Measurements from ENCODE around the gene LHPP. TPM values are rescaled to one million over a fixed set of nuclear protein-coding genes. Genes with fewer than 3 reads are reported as not detected.

The LHPP gene
- total and polyA plus RNA-seq, 2 experiments from 2014 or later = 27.4 to 40.2 TPM

- ATAC-seq = peak; percentile 17
- Mint-ChIP-seq H3K4me1 (peaks cover 27% of the 10 kb centered on the region), H3K9me3 (no peaks in the 10 kb centered on the region), H3K27me3 (ENCODE audit: insufficient read depth, low read depth, poor library complexity) (no peaks in the 10 kb centered on the region), H3K27ac (peak overlapping the region; percentile 55; the same call in 1 of the 2 replicates), H3K4me3 (no peak overlapping the region), H3K36me3 (ENCODE audit: low read depth) (peaks cover 7% of the 10 kb centered on the region; the same call in 2 of the 3 replicates)
- Histone ChIP-seq H3K4me3 (no peak overlapping the region), H3K36me3 (ENCODE audit: insufficient read depth) (no peaks in the 10 kb centered on the region), H3K4me1 (ENCODE audit: insufficient read depth) (peaks cover 4% of the 10 kb centered on the region; the same call in 1 of the 2 replicates), H3K27ac (ENCODE audit: low read depth) (peak overlapping the region; percentile 72), H3K4me2 (no peak overlapping the region), H4K20me1 (replicated peaks; ENCODE audit: insufficient read depth) (no peaks in the 10 kb centered on the region), H3K27me3 (ENCODE audit: insufficient read depth) (no peaks in the 10 kb centered on the region), H2AFZ (no peak overlapping the region), H3K79me2 (replicated peaks; ENCODE audit: insufficient read depth) (no peaks in the 10 kb centered on the region), H3F3A (replicated peaks; ENCODE audit: low read depth) (no peaks in the 10 kb centered on the region), H3K9me2 (ENCODE audit: insufficient read depth) (no peaks in the 10 kb centered on the region)
- TF ChIP-seq EZH2phosphoT487 (IDR thresholded peaks at IDR 0.05; ENCODE audit: unreplicated experiment) = no peak
- TF ChIP-seq POLR2AphosphoS5 (IDR thresholded peaks at IDR 0.05; ENCODE audit: low read depth) = no peak
- no peak for TF ChIP-seq REST (IDR thresholded peaks at IDR 0.05; ENCODE audit: unreplicated experiment)
- no peak for TF ChIP-seq JUNB (IDR thresholded peaks at IDR 0.05; ENCODE audit: unreplicated experiment)
- no peak for DNase-seq (ENCODE audit: low spot score)
Measured at GRCh38 chr10:124522933-124523871, 61.6 kb downstream of the LHPP start.

- H3K36me3 ChIP-seq (ENCODE audit: insufficient read depth) = no peaks in the 10 kb centered on the region
- no peaks in the 10 kb centered on the region for H3K27me3 ChIP-seq (ENCODE audit: insufficient read depth)
- DNase-seq (ENCODE audit: low spot score) = no peak
- H3K9me2 ChIP-seq (ENCODE audit: insufficient read depth) = no peaks in the 10 kb centered on the region
- Mint-ChIP-seq H3K4me3 (no peak overlapping the region), H3K27ac (no peak overlapping the region), H3K36me3 (ENCODE audit: low read depth) (peaks cover 7% of the 10 kb centered on the region; the same call in 2 of the 3 replicates), H3K9me3 (no peaks in the 10 kb centered on the region), H3K4me1 (peaks cover 27% of the 10 kb centered on the region), H3K27me3 (ENCODE audit: insufficient read depth, low read depth, poor library complexity) (no peaks in the 10 kb centered on the region)
- no peak overlapping the region for H3K4me3 ChIP-seq
- no peaks in the 10 kb centered on the region for H4K20me1 ChIP-seq (replicated peaks; ENCODE audit: insufficient read depth)
- H3F3A ChIP-seq (replicated peaks; ENCODE audit: low read depth) = no peaks in the 10 kb centered on the region
- H3K79me2 ChIP-seq (replicated peaks; ENCODE audit: insufficient read depth) = no peaks in the 10 kb centered on the region
- no peak overlapping the region for H2AFZ ChIP-seq
- H3K4me2 ChIP-seq = no peak overlapping the region
- ATAC-seq = no peak
- H3K27ac ChIP-seq (ENCODE audit: low read depth) = 0 out of 2 replicates have a peak overlapping the region, but pooled peaks have one; percentile 72
- peaks cover 4% of the 10 kb centered on the region; the same call in 1 of the 2 replicates for H3K4me1 ChIP-seq (ENCODE audit: insufficient read depth)
- TF ChIP-seq STAT1 (IDR thresholded peaks at IDR 0.05; ENCODE audit: unreplicated experiment) (no peak), ZNF331 (CRISPR knock-in tag; IDR thresholded peaks at IDR 0.05; ENCODE audit: low read depth) (no peak), REST (IDR thresholded peaks at IDR 0.05; ENCODE audit: unreplicated experiment) (no peak), NANOG (IDR thresholded peaks at IDR 0.05; ENCODE audit: borderline replicate concordance) (no peak), ETS1 (IDR thresholded peaks at IDR 0.05) (no peak), CREB1 (CRISPR knock-in tag; IDR thresholded peaks at IDR 0.05; ENCODE audit: low read depth) (no peak), POLR2AphosphoS5 (IDR thresholded peaks at IDR 0.05; ENCODE audit: low read depth) (no peak)
Measured at GRCh38 chr10:124523901-124524300, 62.3 kb downstream of the LHPP start.

Measured in GM23338 (cell line).